ENCODE data around the gene GPR35.

GPR35 gene

DNA sequence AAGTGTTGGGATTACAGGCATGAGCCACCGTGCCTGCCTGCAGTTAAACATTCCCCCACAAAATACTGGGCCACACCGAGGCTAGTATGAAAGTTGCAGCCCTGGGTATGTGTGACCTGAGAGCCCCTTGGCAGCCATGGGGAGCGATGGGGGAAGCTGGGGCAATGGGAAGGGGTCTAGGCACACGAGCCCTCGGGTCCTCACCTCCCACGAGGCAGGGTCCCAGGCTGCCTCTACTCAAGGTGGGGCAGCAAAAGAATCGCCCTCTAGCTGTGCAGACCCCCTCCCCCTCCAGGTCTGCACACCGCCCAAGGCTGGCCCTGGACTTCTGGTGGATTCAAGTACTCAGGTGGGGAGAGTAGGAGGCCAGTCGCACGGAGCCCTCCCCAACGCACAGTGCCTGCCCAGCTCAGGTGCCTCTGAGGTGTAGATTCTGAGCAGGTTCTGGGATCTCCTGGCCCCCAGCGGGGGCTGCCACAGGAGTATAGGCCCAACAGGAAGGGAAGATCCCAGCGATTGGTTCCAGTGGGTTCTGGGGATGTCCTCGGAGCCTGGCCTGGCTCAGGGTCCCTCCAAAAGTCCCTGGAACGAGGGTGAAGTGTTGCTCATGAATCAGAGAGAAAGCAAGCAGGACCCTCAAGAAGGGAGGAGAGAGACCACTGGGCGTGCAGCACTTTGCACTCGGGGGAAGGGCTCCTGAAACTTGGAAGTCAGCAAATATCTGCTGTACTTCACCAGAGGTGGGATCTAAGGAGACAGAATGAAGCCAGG lies 2.6 kb downstream of the GPR35 start:
- TF ChIP-seq Cebpa-rat (IDR thresholded peaks at IDR 0.05) = no peak
- peak overlapping the region in 4 of 11 experiments; percentile 5 to 69 (median 40); a peak in 3 of 22 replicates for H3K9ac ChIP-seq
- H3K36me3 ChIP-seq = peaks cover 0 to 8% (median 0%) of the 10 kb centered on the region in 11 experiments; a peak in 6 of 22 replicates
- no peaks in the 10 kb centered on the region for H4K20me1 ChIP-seq
- H3K27ac ChIP-seq = peak overlapping the region in 9 of 11 experiments; percentile 14 to 91 (median 80); a peak in 12 of 22 replicates
- peaks cover 10 to 15% (median 14%) of the 10 kb centered on the region in 11 experiments for H3K9me3 ChIP-seq (replicated peaks in 1 of 11)
- H3K4me3 ChIP-seq = no peak overlapping the region
- H3K4me2 ChIP-seq = peak overlapping the region; percentile 61 to 94 (median 85); a peak in 19 of 22 replicates
- H3K27me3 ChIP-seq = no peaks in the 10 kb centered on the region
- H3K4me1 ChIP-seq = peaks cover 48 to 63% (median 57%) of the 10 kb centered on the region in 10 experiments

DNA sequence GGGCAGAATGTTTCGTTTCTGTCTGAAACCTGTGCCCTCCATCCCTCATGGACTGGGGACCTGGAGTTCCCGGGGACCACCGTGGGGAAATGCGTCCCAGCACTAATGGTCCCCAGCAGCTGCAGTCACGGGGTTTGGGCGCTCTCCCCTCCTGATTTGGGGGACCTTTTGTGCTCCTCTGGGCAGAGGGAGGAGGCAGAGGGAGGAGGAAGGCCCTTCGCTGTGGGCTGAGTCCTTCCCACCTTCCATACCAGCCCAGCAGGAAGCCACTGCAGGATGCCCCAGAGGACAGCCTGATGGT lies 3.2 kb downstream of the GPR35 start:
- Histone ChIP-seq H3K9ac (peak overlapping the region in 2 of 11 experiments; percentile 9 to 13; a peak in 1 of 22 replicates), H3K36me3 (peaks cover 0 to 8% (median 0%) of the 10 kb centered on the region in 11 experiments; a peak in 6 of 22 replicates), H3K4me1 (peaks cover 42 to 57% (median 52%) of the 10 kb centered on the region in 10 experiments), H3K27me3 (no peaks in the 10 kb centered on the region), H3K4me2 (peak overlapping the region in 10 of 11 experiments; percentile 13 to 94 (median 79); a peak in 13 of 22 replicates), H4K20me1 (no peaks in the 10 kb centered on the region), H3K4me3 (no peak overlapping the region), H3K27ac (peak overlapping the region in 4 of 11 experiments; percentile 14 to 91 (median 87); a peak in 3 of 22 replicates), H3K9me3 (replicated peaks in 1 of 11) (peaks cover 16 to 20% (median 19%) of the 10 kb centered on the region in 11 experiments)
- TF ChIP-seq Cebpa-rat (IDR thresholded peaks at IDR 0.05) = no peak

DNA sequence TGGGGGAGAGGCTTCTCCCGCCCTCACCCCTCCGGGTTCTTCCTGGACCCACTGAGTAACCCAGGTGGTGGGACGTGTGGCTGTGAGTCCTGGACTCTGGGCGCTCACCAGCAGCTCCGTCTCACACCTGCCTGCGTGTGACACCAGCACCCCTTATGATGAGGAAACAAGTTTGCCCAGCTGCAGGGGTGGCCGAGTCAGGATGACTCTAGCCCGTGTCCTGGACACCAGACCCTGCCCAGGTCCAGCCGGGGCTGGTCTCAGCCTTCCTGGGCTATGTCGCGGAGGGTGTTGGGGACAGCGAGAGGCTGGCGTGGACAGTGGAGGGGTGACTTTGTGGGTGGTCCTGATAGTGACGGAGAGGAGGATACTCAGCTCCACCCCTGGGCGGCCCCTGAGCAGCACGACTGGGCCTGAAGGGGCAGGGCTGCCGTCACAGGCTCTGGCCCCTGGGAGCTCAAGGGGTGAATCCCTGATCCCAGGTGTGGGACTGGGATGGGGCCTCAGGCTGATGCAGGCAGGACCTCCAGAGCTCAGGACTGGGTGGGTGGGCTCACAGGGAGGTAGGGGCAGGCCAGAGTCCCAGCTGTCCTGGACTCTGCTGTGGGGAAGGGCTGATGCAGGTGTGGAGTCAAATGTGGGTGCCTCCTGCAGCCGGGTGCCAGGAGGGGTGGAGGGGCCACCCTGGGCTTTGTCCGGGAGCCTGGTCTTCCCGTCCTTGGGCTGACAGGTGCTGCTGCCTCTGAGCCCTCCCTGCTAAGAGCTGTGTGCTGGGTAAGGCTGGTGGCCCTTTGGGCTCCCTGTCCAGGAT lies 3.7 kb downstream of the GPR35 start:
- Histone ChIP-seq H3K27me3 (no peaks in the 10 kb centered on the region), H3K9ac (peak overlapping the region in 3 of 11 experiments; percentile 9 to 24 (median 13); a peak in 1 of 22 replicates), H3K4me3 (no peak overlapping the region), H4K20me1 (no peaks in the 10 kb centered on the region), H3K4me1 (peaks cover 37 to 52% (median 46%) of the 10 kb centered on the region in 10 experiments), H3K36me3 (peaks cover 0 to 12% (median 4%) of the 10 kb centered on the region in 11 experiments; a peak in 8 of 22 replicates), H3K9me3 (replicated peaks in 1 of 11) (peaks cover 21 to 25% (median 25%) of the 10 kb centered on the region in 11 experiments), H3K4me2 (peak overlapping the region in 10 of 11 experiments; percentile 13 to 94 (median 74); a peak in 11 of 22 replicates), H3K27ac (peak overlapping the region in 2 of 11 experiments; percentile 7 to 86; a peak in 1 of 22 replicates)
- no peak for TF ChIP-seq Cebpa-rat (IDR thresholded peaks at IDR 0.05)

DNA sequence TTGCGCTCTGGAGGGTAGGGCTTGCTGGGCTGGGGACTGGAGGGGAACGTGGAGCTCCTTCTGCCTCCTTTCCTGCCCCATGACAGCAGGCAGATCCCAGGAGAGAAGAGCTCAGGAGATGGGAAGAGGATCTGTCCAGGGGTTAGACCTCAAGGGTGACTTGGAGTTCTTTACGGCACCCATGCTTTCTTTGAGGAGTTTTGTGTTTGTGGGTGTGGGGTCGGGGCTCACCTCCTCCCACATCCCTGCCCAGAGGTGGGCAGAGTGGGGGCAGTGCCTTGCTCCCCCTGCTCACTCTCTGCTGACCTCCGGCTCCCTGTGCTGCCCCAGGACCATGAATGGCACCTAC lies 4.3 kb downstream of the GPR35 start:
- Histone ChIP-seq H3K9ac (no peak overlapping the region), H3K4me2 (no peak overlapping the region), H3K4me3 (no peak overlapping the region), H3K27ac (no peak overlapping the region), H3K27me3 (no peaks in the 10 kb centered on the region), H3K4me1 (peaks cover 31 to 46% (median 40%) of the 10 kb centered on the region in 10 experiments), H3K9me3 (replicated peaks in 1 of 11) (peaks cover 27 to 31% (median 31%) of the 10 kb centered on the region in 11 experiments), H3K36me3 (peaks cover 0 to 16% (median 6%) of the 10 kb centered on the region in 11 experiments; a peak in 8 of 22 replicates), H4K20me1 (no peaks in the 10 kb centered on the region)
- TF ChIP-seq Cebpa-rat (IDR thresholded peaks at IDR 0.05) = no peak

DNA sequence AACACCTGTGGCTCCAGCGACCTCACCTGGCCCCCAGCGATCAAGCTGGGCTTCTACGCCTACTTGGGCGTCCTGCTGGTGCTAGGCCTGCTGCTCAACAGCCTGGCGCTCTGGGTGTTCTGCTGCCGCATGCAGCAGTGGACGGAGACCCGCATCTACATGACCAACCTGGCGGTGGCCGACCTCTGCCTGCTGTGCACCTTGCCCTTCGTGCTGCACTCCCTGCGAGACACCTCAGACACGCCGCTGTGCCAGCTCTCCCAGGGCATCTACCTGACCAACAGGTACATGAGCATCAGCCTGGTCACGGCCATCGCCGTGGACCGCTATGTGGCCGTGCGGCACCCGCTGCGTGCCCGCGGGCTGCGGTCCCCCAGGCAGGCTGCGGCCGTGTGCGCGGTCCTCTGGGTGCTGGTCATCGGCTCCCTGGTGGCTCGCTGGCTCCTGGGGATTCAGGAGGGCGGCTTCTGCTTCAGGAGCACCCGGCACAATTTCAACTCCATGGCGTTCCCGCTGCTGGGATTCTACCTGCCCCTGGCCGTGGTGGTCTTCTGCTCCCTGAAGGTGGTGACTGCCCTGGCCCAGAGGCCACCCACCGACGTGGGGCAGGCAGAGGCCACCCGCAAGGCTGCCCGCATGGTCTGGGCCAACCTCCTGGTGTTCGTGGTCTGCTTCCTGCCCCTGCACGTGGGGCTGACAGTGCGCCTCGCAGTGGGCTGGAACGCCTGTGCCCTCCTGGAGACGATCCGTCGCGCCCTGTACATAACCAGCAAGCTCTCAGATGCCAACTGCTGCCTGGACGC lies 4.9 kb downstream of the GPR35 start:
- no peaks in the 10 kb centered on the region for H4K20me1 ChIP-seq
- H3K4me3 ChIP-seq = no peak overlapping the region
- peaks cover 33 to 37% (median 36%) of the 10 kb centered on the region in 11 experiments for H3K9me3 ChIP-seq (replicated peaks in 1 of 11)
- peaks cover 0 to 16% (median 6%) of the 10 kb centered on the region in 11 experiments; a peak in 8 of 22 replicates for H3K36me3 ChIP-seq
- peaks cover 25 to 40% (median 35%) of the 10 kb centered on the region in 10 experiments for H3K4me1 ChIP-seq
- H3K27ac ChIP-seq = no peak overlapping the region
- H3K27me3 ChIP-seq = no peaks in the 10 kb centered on the region
- H3K4me2 ChIP-seq = no peak overlapping the region
- no peak for TF ChIP-seq Cebpa-rat (IDR thresholded peaks at IDR 0.05)
- no peak overlapping the region for H3K9ac ChIP-seq

DNA sequence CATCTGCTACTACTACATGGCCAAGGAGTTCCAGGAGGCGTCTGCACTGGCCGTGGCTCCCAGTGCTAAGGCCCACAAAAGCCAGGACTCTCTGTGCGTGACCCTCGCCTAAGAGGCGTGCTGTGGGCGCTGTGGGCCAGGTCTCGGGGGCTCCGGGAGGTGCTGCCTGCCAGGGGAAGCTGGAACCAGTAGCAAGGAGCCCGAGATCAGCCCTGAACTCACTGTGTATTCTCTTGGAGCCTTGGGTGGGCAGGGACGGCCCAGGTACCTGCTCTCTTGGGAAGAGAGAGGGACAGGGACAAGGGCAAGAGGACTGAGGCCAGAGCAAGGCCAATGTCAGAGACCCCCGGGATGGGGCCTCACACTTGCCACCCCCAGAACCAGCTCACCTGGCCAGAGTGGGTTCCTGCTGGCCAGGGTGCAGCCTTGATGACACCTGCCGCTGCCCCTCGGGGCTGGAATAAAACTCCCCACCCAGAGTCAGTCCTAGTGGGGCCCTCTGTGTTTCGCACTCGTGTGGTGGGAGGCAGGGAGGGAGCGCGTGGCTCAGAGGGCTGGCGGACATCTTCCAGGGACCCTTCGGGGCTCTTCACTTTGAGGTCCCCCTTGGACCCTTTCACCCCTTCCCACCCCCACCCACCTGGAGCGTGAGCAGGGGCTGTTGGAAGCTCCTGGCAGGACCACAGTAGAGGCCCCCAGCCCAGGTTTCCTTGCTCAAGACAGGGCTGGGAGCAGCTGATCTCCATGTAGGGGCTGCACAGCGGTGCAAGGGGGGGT lies 5.7 kb downstream of the GPR35 start:
- Histone ChIP-seq H4K20me1 (no peaks in the 10 kb centered on the region), H3K36me3 (peaks cover 0 to 16% (median 6%) of the 10 kb centered on the region in 11 experiments; a peak in 8 of 22 replicates), H3K4me1 (peaks cover 21 to 32% (median 29%) of the 10 kb centered on the region in 10 experiments), H3K27ac (no peak overlapping the region), H3K9me3 (replicated peaks in 1 of 11) (peaks cover 38 to 45% (median 44%) of the 10 kb centered on the region in 11 experiments), H3K4me2 (no peak overlapping the region), H3K4me3 (no peak overlapping the region), H3K27me3 (no peaks in the 10 kb centered on the region), H3K9ac (no peak overlapping the region)
- TF ChIP-seq Cebpa-rat (IDR thresholded peaks at IDR 0.05) = no peak

DNA sequence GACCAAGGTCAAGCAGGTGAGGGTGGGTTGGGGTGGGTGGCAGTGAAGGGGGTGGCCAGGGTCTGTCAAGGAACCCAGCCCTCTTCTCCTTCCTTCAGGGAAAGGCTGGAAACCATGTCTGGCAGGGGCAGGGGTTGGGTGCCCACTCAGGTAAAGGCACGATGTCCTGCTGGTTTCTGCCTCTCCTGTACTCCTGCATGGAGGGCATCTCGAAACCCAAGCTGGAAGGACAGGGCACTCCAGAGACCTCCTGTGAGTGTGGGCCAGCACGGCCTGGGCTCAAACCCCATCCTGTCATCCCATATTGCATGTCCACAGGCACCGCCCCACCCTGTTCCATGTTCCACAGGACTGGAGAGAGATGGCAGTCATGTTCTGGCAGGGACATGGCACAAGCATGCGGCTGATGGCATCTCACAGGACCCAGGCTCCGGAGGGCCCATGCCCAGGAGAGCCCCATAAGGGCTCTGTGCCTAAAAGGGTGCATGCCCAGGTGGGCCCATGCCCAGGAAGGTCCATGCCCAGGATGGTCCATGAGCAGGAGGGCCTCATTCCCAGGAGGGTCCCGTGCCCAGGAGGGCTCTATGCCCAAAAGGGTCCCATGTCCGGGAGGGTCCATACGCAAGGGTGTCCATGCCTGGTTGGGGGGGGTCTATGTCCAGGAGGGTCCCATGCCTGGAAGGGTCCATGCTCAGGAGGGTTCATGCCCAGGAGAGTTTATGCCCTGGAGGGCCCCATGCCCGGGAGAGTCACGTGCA lies 6.4 kb downstream of the GPR35 start:
- TF ChIP-seq Cebpa-rat (IDR thresholded peaks at IDR 0.05) = no peak
- no peak overlapping the region for H3K9ac ChIP-seq
- no peak overlapping the region for H3K4me2 ChIP-seq
- peaks cover 15 to 25% (median 23%) of the 10 kb centered on the region in 10 experiments for H3K4me1 ChIP-seq
- H3K4me3 ChIP-seq = no peak overlapping the region
- no peaks in the 10 kb centered on the region for H4K20me1 ChIP-seq
- peaks cover 0 to 16% (median 6%) of the 10 kb centered on the region in 11 experiments; a peak in 8 of 22 replicates for H3K36me3 ChIP-seq
- no peaks in the 10 kb centered on the region for H3K27me3 ChIP-seq
- H3K27ac ChIP-seq = no peak overlapping the region
- peaks cover 38 to 50% (median 45%) of the 10 kb centered on the region in 11 experiments for H3K9me3 ChIP-seq (replicated peaks in 1 of 11)

All from BLaER1 treated with 17β-estradiol and CSF1 and Interleukin-3, amounts not matched to agents 10 nM and 100 nM (cell line).